GM18951 (cell line): ENCODE results near the gene PRKG1.
"Not testable (repeated sequence)": the region's sequence is repeated elsewhere in the genome, so short reads cannot be mapped to it uniquely, and the experiment has no call there.

Experiments
- POLR2A ChIP-seq: IDR thresholded peaks from 4 replicates; pipeline ENCODE4 v1.6.1; 2011; ENCODE audit warnings: mild to moderate bottlenecking; ENCODE audit not compliant: insufficient read length, insufficient read depth; ENCODE audit errors: extremely low read depth
- in situ Hi-C: fragments of 300-500 bp; cut with MboI; formaldehyde crosslinking; loops from one replicate; pipeline ENCODE4 v1.12.0; 2022; ENCODE audit warnings: low sequenced_read_pairs, mixed read lengths, inconsistent platforms; ENCODE audit not compliant: unreplicated experiment

The PRKG1 gene

GRCh38 chr10:51669041-51669440 is 594.8 kb downstream of the PRKG1 start:
- in situ Hi-C loops, result no loop called here
- TF ChIP-seq POLR2A, result no peak

- TF ChIP-seq POLR2A, result no peak
- in situ Hi-C loops, result no loop called here
Measured at GRCh38 chr10:51672039-51672535, 597.8 kb downstream of the PRKG1 start.

- in situ Hi-C loops, result no loop called here
- TF ChIP-seq POLR2A, result no peak
Measured at GRCh38 chr10:51675088-51675487, 600.8 kb downstream of the PRKG1 start.

GRCh38 chr10:51679841-51680240 is 605.6 kb downstream of the PRKG1 start:
- no peak for TF ChIP-seq POLR2A
- in situ Hi-C loops, result no loop called here

GRCh38 chr10:51683031-51683691 is 608.9 kb downstream of the PRKG1 start:
- in situ Hi-C loops, result no loop called here
- no peak for TF ChIP-seq POLR2A

- TF ChIP-seq POLR2A, result no peak
- in situ Hi-C loops, result no loop called here
Measured at GRCh38 chr10:51685768-51686167, 611.5 kb downstream of the PRKG1 start.

- TF ChIP-seq POLR2A, result no peak
- in situ Hi-C loops, result no loop called here
Measured at GRCh38 chr10:51687296-51687695, 613.0 kb downstream of the PRKG1 start.

GRCh38 chr10:51688826-51689225 is 614.5 kb downstream of the PRKG1 start:
- in situ Hi-C loops, result not testable (repeated sequence)

- in situ Hi-C loops, result no loop called here
- TF ChIP-seq POLR2A, result no peak
Measured at GRCh38 chr10:51689536-51689935, 615.2 kb downstream of the PRKG1 start.

- in situ Hi-C loops, result no loop called here
- no peak for TF ChIP-seq POLR2A
Measured at GRCh38 chr10:51691135-51691534, 616.8 kb downstream of the PRKG1 start.

GRCh38 chr10:51694086-51694768 is 619.9 kb downstream of the PRKG1 start:
- in situ Hi-C loops, result no loop called here
- no peak for TF ChIP-seq POLR2A

GRCh38 chr10:51696251-51696650 is 622.0 kb downstream of the PRKG1 start:
- no peak for TF ChIP-seq POLR2A
- in situ Hi-C loops, result no loop called here

GRCh38 chr10:51698473-51699063 is 624.3 kb downstream of the PRKG1 start:
- in situ Hi-C loops, result no loop called here
- TF ChIP-seq POLR2A, result no peak

GRCh38 chr10:51699145-51699474 is 624.8 kb downstream of the PRKG1 start:
- no peak for TF ChIP-seq POLR2A
- in situ Hi-C loops, result no loop called here
